Middle frontal gyrus (tissue), 1 donor: ENCODE results near the gene RAB35.

Experiments
- DNase-seq: peaks from one replicate; pipeline ENCODE4 v3.0.0-alpha.2; 2015; ENCODE audit warnings: low spot score; ENCODE audit errors: extremely low spot score

RAB35 gene

DNA sequence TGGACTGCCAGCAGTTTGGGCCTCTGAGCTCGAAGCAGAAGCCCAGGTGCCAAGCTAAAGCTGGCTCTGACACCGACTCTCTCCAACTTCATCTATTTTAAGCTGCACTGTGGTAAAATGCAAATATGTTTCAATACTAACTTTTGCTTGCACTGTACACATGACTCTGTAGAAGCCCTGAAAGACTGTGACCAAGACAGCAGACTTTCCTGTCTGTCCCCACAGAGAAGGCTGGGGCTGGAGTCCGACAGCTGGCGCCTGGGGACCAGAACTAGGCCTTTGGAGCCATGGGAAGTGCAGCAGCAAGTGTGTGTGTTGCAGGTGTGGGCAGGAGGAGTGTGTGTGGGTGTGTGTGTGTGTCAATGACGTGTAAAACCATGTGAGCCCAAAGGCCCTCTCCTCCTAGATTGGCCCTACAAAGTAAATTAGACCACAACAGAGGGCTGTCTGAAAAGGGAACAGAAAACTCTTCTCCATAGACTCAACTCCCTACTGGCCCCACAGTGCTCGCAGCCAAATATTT lies 16.4 kb upstream of the RAB35 start:
- no peak for DNase-seq

GRCh38 chr12:120132054-120132836 lies 15.7 kb upstream of the RAB35 start:
- no peak for DNase-seq

DNA sequence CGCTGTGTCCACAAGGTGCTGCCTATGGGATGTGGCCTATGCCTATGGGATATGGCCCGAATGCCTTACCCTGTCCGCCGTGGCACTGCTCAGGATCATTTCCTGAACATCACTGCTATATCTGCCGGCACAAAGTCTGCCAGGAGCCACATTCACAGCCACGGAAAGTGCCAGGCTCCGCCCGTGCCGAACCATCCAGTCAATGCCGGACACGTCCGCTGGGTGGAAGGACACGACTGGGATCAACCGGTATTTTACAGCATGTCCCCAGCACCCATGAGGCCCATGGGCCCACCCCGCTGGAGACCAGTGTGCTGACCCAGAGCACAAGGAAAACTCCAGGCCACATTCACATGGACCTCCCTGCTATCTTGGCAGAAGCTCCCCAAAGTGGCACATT lies 14.6 kb upstream of the RAB35 start:
- no peak for DNase-seq

GRCh38 chr12:120130011-120130410 lies 13.5 kb upstream of the RAB35 start:
- no peak for DNase-seq

GRCh38 chr12:120126635-120127005 lies 10.1 kb upstream of the RAB35 start:
- DNase-seq, result no peak

GRCh38 chr12:120125792-120126634 lies 9.5 kb upstream of the RAB35 start:
- DNase-seq, result no peak

DNA sequence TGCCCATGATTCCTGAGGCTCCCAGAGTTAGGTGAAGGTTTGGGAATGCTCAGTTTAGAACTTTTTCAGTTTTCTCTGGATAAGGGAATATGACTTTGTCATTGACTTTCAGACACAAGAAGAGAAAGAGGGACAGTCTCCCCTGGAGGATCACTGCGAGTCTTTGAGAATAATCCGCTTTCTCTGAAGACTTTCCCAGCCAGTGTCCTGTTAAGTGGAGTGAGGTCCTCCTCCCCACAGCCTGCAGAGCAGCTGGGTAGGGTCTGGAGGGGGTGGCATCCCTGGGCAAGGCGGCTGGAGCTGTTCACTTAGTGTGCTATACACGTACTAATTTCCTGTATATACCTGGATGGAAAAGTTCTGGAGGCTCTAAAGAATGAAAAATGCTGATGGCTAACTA lies 8.5 kb upstream of the RAB35 start:
- no peak for DNase-seq

GRCh38 chr12:120121766-120122293 lies 5.3 kb upstream of the RAB35 start:
- no peak for DNase-seq

DNA sequence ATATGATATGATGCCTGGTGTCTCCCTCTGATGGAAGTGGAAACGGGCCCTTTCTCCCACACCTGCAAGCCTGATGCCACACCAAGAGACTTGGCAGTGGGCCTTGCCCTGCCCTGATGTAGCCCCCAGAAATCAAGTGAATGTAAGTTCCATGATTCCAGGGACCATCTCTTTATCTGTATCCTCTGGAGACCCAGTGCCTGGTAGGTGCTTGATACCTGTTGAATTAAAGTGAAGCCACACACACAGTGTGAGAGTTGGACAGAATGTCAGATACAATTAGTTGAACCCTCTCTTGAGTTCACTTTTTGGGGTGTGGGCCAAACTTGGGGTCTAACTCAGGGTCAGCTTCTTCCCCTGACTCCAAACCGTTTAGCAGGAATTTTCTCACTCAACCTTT lies 4.8 kb upstream of the RAB35 start:
- no peak for DNase-seq

GRCh38 chr12:120119271-120119973 lies 2.9 kb upstream of the RAB35 start:
- no peak for DNase-seq

DNA sequence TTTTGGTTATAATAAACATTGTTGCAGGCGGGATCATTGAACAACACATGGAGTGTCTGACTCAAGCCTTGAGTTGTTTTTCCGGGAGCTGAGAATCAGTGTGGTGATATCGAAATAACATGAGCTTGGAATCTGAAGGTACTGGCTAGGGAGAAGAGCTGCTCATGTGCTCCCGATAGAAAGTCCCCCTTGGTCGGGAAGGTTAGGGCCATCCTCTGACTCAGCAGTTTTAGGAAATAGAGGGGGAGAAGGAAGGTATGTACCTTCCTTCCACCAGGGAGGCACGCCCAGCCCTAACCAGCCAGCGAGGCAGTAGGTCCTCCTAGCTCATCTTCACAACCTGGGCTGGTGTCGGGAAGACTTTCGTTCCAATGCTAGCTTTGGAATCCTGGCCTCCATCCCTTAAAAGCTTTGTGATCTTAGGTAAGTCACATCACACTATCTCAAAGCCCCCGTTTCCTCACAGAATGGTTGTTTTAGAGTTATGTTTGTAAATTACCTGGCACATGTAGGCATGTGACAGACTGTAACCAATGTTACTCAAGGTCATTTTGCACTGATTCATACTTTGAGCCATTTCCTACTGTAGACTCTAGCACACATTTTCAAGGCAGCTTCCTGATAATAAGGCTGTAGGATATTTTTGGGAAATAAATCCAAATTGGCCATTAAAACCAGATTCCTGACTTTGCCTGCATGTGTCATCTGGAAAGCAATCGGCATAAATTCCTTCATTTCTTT lies 1.9 kb upstream of the RAB35 start:
- no peak for DNase-seq

DNA sequence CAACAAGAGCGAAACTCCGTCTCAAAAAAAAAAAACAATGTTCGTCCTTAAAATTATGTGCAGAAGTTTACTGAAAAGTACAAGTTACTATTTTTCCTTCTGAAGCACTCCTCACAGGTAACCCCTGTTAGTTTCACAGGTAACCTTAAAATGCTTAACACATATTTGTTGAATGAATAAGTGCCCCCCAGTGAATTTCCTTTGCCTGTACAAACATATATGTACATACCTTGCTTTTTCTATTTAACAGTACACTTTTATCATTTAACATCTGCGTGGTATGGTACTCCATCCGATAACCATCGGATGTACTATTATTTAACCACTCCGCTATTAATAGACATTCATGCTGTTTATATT lies 1.4 kb upstream of the RAB35 start:
- no peak for DNase-seq

- DNase-seq, result peak; percentile 76
Observed at GRCh38 chr12:120116792-120117651, 469 bp upstream of the RAB35 start.

DNA sequence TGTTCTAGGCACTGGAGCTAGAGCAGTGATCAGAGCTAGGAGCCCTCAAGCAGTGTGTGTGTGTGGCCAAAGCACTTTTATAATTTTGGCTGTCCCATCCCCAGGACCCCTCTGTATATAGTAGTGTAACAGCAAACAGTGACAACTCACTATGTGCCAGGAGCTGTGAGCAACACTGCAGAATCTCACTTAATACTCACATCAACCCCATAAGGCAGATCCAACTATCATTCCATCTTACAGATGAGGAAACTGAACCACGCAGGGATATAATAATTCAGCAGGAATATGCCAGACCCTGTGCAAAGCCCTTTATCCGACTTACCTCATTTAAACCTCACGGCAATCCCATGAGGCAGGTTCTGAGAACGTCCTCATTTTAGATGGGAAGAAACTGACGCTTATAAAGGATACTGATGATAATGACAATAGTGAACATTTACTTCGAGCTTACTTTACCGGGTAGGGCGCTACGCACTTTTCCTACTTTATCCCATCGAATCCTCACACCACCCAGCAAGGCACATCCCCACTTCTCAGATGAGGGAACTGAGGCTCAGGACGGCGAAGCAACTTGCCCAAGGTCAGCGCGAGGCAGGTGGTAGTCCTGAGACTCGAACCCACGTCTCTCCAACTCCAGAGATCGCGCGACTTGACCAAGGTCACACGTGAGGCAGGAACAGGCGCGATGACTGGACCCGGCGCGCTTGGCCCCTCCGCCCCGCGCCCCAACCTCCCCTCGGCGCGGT lies 687 bp downstream of the RAB35 start:
- DNase-seq, result no peak

- DNase-seq, result no peak
Observed at GRCh38 chr12:120115066-120115465, 1.5 kb downstream of the RAB35 start.

DNA sequence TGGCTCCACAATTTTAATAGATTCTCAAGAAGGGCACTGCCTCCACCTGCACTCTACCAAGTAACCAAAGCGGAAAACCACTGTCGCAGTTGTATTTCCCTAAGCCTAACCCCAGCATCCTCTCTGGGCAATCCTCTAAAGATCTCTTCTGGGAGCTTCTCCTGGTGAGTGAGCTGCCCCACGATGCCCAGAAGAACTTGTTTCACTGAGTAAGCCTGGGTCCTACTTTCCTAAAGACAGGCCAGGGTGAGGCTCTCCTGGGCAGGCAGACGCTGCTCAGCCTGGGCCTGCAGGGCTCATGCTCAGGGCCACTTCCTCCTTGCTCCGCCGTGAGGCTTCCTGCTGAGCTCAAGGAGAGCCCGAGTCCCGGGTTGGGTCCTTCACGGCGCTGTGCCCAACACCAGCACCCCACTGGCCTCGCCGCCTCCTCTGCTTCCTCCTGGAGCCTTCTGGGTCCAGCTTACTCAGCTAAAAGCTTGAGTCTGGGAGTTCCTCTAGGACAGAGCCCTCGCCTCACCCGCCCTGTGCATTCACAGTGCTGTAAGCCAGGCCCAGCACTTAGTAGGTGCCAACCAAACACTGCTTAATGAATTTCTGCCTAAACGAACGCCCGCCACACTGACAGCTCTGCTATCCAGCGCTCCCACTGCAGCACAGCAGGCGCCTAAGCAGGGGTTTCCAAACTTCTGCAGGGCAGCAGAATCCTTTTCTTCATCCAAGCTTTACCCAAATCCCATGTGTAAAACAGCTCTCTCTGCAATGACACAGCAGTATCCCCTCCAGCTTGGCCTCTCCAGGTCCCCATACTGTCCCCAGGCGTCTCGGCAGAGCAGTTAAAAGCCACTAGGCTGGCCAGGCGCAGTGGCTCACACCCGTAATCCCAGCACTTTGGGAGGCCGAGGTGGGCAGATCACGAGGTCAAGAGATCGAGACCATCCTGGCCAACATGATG lies 5.7 kb downstream of the RAB35 start:
- DNase-seq, result no peak

GRCh38 chr12:120109570-120110267 lies 6.8 kb downstream of the RAB35 start:
- no peak for DNase-seq

GRCh38 chr12:120106151-120106550 lies 10.4 kb downstream of the RAB35 start:
- DNase-seq, result no peak
